ENCODE measurements around the gene ZNF581.

The ZNF581 gene, protein sequence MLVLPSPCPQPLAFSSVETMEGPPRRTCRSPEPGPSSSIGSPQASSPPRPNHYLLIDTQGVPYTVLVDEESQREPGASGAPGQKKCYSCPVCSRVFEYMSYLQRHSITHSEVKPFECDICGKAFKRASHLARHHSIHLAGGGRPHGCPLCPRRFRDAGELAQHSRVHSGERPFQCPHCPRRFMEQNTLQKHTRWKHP

DNA sequence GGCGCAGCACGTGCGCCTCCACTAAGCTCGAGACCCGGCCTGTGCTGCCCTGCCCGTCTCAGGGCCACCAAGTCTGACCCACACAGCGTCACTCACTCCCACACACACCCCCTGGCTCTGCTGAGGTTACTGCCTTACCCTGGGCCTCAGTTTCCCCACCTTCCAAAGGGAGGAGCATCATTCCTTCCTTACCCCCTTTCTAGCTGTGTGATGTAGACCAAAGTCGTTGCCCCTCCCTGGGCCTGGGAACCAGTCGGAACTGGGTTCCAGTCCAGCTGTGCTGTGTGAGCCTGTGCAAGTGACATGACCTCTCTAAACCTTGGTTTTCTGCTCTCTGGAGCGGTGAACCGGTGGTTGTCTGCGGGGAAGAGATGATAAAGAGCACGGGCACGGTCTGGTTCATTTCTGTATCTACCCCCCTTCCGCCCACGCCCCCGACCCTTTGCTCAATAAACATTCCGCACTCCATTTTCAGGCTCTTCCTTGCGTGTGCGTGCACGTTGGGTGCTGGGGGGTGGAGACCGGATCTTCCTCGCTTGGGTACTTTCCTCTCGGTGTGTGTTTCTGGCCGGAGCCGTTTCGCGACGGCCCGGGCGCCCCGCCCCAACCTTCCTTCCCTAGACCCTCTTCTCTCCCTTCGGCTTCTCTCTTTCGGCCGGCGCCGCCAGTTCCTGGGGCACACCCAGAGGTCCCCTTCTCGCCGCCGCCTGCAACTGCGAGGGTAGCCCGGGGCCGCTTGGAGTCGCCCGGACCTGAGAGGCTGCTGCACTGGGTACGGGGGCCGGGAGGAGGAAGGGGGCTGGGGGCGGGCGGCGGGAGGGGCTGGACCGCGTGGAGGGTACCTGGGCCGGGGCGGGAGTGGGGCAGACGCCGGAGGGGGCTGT is at the start of gene ZNF581:
Gene ZNF581 (plus strand): TSS at position 647 of the 884 bp plus-strand sequence. CDS start 923 bp downstream, outside the sequence.
- DNase-seq = peak; percentile 86

DNA sequence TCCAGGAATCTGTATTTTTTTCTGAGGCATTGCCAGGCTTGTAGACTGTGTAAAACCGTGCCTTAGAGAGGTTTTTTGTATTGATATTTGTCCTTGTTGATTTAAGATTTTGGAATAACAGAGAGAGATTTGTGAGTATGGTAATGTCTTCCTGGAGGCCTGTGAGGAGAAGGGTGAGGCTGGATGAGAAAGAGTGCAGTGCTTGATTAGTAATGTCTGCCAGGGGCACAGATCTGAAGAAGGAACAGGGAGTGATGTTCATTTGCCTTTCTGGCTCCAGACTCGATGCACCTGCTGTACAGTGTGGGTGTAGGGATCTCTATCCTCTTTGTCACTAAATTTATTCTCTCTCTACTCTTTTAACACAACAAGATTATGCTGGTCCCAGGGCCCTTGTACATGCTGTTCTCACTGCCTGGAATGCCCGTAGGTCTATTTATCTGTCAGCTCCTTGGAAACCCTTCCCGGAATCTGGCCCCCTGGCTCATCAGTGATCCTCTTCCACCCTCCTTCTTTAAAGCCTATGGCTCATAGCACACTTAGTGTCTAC is 48.4 kb upstream of the ZNF581 start:
- no peak for DNase-seq

DNA sequence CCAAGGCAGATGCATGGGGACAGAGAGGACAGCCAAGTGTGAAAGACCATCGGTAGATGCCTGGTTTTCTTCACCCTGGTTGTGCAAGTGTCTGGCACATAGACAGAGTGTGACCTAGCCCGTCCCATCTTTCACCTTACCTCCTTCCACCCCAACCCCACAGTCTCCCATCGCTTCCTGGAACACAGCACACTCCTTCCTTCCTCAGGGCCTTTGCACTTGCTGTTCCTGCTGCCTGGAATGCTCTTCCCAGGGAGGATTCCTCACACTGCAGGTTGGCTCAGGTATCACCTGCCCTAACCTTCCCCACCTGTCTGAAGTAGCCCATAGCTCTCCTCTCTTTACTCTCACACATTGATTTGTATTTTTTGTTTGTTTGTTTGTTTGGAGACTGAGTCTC is 47.1 kb upstream of the ZNF581 start:
- DNase-seq = no peak

DNA sequence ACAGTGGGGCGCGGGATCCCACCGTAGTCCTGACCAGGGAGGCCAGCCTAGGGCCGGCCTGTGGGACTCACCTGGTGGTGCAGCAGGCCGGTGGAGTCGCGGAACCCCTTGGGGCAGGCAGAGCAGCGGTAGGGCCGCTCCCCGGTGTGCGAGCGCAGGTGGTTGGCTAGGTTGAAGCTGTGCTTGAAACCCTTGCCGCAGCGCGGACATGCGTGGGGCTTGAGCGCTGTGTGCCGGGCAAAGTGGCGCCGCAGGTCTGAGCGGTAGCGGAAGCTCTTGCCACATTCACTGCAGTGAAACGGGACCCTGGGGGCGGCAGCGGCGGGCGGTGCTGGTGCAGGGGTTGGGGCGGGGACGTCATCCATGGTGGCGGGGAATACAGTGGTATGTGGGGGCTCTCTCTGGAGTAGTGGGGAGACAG is 45.9 kb upstream of the ZNF581 start:
- DNase-seq = no peak

DNA sequence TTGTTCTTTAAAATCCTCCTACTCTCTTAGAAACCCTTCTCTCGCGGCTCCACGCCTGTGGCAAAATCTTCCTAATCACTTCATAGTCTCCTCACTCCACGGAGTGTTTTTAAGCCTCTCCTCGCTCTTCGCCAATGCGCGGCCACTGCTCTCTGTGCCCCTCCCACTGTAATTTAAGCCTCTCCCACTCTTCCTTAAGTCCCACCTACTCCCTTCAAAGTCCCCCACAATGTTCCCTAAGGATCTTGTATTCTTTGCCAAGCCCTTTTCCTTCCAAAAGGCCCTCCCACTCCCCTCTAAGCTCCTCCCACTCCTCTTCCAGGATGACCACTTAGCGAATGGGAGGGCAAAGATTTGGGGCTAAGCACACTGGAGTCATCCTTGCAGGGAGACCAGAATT is 45.4 kb upstream of the ZNF581 start:
- DNase-seq = no peak

DNA sequence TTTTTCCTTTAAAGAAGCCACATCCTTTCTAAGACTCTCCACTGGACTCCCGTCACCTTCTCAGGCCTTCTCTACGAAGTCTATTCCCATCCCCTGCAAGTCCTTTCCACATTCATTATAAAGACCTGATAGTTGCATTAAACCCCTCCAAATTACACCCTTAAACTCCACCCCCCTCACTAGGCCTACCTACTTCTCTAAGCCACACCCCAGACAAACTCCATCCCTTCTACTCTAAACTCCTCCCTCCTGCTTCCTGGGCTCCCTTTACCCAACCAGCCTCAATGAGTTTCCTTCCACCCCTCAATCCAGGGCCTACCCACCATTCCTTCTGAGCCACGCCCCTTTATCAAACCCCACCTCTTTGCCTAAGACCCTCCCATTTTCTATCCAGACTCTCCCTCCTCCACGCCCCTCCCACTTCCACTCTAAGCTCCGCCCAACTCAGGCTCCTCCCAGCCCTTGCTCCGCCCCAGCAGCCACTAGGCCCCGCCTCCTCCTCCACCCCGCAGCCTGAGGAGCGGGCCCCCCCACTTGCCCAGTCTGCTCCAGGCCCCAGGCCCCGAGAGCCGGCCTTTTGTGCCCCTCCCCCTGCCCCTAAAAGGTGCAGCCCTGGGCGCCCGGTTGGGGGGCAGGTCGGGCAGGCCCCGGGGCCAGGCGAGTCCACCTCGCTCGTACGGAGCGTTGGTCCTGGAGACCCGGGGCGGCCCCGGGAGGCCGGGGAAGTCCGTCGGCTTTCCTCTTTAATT is 44.6 kb upstream of the ZNF581 start:
- DNase-seq = peak; percentile 98

DNA sequence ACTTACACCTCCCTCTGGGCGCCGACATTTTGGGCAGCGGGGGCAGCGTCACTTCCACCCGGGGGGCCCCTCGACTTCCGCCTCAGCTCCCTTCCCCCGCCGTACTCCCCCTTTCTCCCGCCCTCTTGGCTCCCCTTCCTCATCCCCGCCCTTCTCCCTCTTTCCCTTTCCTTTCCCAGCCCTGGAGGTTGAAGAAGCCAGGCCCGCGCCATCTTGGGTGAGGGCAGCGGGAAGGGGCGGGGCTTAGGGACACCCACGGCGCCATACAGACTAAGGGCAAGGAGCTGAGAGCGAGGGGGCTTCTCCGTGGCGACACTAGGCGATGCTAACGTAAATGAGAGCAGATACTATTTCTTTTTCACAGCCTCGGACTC is 44.0 kb upstream of the ZNF581 start, which contains the start of gene FIZ1:
Gene FIZ1 (minus strand): TSS at position 50 of the 374 bp plus-strand sequence. CDS start 1,652 bp downstream, outside the sequence.
- peak; percentile 100 for DNase-seq

DNA sequence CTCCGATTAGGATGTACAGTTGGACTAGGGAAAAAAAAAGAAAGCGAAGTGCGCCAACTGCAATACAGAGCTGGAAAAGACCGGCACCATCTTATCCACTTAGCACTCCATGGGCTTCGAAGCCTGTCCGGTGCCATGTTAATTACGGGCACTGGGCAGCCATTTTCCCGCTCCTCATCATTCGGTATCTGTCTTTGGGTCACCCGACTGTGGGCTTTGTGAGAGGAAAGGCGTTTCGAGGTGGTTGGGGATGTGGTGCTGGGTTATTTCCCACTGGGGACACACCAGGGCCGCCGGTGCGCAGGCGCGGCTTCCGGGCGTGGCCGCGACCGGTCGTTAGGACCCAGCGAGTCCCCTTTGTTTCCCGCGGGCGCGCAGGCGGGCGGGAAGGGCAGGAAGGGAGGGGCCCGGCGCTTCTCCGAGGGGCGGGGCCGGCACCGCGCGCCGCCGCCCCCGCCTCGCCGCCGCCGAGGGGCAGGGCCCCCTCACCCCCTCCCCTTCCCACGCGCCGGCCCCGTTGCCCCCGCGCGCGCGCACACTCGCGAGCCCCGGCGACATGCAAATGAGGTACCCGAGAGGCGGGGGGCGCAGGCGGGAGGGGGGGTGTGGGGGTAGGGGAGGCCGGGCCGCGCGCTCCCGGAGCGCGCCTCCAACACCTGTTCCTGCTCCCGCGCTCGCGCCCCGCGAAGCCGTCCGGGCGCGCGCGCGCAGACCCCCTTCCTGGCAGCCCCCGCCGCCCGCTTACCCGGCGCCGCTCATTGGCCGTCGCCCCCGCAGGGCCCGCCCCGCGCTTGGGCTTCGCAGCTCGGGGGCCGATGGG is 43.4 kb upstream of the ZNF581 start, which contains the start of gene ZNF524:
Gene ZNF524 (plus strand): TSS at position 447 of the 820 bp plus-strand sequence. CDS start 1,825 bp downstream, outside the sequence.
- DNase-seq = peak; percentile 94

DNA sequence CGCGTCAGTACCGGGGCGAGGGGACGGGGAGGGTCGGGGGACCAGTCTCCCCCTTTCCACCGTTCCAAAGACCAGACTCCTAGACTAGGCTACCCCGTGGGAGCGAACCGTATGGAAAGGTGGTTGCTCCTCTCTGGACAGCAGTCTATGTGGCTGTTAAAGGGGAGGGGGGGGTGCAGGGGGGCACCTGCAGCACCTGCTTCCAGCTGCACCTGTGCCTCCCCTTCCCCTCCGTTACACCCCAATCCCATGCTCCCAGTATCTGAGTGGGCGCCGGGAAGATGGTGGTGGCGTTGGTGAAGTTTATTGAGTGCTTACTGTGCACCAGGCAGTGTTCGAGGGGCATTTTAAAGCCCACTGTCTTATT is 42.8 kb upstream of the ZNF581 start:
- DNase-seq = no peak

DNA sequence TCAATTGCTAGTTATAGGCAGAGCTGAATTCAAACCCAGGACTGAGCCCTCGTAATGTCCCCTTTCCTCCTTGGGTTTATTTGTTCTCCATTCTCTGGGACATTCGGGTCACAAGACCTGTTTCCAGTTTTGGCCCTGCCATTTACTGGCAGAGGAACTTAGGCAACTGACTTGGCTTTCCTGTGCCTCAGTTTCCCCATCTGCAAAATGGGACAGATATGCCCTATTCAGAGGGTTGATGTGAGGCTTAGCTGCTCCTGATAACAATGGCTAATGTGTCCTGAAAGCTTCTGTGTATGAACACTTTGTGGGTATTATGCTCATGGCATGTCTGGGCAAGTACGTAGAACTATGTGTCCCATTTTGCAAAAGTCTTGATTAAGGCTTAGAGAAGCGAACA is 42.4 kb upstream of the ZNF581 start:
- DNase-seq = no peak

DNA sequence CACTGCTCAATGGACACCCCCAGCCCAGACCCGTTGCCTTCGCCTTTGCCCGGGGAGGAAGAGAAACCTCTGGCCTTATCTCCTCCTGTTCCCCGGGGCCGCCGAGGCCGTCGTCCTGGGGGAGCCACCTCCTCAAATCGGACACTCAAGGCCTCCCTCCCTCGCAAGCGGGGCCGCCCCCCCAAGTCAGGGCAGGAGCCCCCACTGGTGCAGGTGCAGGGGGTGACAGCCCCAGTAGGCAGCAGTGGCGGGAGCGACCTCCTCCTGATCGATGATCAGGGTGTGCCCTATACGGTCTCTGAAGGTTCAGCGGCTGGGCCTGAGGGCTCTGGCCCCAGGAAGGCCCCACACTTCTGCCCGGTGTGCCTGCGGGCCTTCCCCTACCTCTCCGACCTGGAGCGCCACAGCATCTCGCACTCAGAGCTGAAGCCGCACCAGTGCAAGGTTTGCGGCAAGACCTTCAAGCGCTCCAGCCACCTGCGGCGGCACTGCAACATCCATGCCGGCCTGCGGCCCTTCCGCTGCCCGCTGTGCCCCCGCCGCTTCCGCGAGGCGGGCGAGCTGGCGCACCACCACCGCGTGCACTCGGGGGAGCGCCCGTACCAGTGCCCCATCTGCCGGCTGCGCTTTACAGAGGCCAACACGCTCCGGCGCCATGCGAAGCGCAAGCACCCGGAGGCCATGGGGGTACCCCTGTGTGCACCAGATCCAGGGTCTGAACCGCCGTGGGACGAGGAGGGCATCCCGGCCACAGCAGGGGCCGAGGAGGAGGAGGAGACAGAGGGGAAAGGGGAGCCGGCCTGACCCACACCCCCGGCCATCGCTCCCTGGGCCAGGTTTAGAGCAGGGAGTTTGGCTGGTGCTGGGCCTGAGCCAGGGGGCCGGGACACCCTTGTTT is 41.1 kb upstream of the ZNF581 start:
- DNase-seq = no peak

DNA sequence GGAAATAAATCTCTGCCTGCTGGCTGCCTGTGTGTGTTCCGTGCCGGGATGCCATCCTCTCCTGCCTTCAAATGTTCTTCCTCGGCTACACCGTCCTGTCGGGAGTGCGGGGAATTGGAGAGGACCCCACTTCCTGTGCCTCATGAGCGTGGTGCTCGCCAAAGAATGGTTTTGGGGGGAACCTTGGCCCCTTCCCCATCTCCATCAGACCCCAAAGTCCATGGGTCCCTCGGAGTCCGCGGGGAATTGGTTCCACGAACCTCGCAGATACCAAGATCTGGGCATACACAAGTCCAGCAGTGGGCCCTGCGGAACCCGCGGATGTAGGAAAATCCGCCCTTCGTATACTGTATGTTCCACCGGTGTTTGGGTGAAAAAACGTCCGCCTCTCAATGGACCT is 40.3 kb upstream of the ZNF581 start:
- no peak for DNase-seq

DNA sequence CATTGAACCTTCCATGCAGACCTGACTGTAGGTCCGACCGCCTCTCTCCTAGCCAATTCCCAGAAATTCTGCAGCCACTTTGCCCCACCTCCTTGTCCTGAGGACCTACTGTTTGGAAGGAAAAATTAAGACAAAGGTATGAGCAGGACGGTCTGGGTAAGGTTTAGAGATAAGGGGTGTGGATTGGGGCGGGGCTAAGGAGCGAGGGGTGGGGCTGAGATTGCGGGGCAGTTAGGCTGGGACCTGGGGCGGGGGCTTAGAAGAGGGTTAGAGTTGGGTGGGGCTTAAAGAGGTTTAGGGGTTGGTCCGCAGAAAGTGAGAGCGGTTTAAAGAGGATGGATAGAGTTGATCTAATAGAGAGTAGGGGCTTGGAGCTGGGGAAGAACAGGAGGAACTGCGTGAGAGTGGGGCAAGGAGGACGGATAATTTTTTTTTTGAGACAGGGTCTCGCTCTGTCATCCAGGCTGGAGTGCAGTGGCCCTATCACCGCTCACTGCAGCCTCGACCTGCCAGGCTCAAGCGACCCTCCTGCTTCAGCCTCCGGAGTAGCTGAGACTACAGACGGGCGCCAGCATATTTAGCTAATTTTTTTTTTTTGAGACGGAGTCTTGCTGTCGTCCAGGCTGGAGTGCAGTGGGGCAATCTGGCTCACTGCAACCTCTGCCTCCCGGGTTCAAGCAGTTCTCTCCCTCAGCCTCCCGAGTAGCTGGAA is 39.7 kb upstream of the ZNF581 start:
- no peak for DNase-seq

DNA sequence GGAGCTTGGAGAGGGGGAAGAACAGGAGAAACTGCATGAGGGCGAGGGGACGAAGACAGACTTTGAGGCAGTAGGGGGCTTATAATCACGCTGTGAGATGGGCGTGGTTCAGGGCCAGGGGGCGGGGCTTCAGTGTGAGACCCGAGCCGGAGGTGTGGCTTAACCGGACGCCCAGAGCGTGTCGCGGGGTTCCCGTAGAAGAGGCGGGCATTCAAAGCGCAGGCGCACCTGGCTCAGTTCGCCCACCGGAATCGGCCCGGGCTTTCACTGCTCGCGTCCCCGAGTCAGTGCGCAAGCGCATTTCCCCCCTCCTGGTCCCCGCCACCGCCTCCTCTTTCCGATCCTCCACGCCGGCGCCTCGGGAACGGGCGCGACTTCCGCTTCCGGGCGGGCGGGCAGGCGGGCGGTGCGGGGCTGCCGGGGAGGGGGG is 38.2 kb upstream of the ZNF581 start:
- peak; percentile 99 for DNase-seq

DNA sequence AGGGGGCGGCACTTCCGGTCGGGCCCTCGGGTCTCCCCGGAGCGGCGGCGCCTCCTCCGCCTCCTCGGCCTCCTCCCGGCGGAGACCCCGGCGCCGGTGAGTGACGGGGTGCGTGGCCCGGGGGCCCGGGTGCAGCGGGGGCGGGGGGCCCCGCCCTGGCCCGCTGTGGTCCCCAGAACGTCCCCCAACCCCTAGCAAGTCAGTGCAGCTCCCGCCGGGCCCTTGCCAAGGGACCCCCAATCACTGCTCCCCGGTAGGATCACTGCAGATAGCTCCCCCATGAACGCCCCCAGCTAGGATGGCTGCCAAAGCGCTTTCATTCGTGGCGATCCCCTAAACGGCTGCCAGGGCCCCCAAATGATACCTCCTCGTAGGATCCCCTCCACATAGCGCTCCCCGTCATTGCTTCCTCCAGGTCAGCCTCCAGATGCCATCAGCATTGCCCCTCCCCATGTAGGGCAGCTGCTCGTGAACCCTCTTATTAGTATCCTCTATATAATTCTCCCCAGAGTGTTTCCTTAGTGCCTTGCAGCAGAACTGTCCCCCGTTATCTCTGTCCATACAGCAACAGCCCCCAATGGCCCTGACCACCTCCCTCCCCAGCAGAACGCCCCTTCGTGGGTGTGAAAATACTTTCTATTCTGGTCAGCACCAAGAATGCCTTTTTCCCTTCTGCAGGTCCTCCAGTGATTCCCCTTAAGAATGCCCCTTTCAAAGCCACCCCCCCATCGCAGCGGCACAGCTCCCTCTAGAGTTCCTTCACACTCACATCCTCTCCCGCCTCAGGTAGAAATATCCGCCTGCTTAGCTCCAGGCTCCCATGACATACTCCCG is 37.6 kb upstream of the ZNF581 start, which contains the start of gene ZNF865:
Gene ZNF865 (plus strand): TSS at position 11 of the 834 bp plus-strand sequence. CDS start 7,972 bp downstream, outside the sequence.
- DNase-seq = peak; percentile 93

DNA sequence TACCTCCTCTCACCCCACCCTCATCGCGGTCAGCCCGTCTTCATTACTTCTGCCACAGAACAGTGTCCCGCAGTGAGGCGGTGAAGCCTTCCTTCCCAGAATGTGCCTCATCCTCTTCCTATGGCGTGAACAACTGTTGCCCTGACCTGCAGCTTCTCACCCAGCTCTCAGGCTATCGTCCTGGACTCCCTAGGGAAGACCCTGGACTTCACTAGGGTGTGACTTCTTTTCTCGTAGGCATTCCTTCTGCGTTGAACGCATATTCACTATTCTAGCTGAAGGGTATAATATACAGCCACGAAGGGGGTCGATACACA is 37.0 kb upstream of the ZNF581 start:
- DNase-seq = no peak

DNA sequence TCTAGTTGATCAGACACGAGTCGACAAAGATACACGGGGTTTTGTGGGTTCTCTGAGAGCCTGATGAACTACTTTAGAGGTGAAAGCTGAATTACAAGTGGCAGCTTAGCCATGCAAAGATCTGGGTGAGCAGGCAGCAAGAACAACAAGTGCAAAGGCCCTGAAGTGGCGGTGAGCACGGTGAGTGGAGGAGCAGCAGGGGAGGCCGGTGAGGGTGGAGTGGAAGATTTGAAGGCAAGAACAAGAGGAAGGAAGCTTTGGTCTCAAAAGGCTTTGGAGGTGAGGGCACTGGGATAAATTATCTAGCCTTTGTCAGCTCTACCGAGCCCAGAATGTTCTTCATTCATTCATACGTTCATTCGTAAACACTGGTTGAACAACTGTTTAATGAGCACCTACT is 36.6 kb upstream of the ZNF581 start:
- no peak for DNase-seq

DNA sequence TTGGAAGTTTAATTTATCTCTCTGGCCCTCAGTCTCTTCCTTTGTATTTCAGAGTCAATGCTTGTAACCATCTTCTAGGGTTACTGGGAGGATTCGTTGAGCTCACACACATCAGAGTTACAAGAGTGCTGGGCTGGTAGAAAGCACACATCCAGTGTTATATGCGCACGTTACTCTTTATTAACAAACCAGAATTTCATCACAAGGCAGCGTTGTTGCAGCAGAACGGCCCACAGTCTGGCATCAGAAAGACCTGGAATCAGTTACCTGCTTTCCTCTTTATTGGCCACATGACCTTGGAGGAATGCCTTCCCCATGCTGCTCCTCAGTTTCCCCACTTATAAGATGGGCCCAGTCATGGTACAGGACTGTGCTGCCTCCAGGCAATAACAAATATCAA is 34.1 kb upstream of the ZNF581 start:
- DNase-seq = no peak

DNA sequence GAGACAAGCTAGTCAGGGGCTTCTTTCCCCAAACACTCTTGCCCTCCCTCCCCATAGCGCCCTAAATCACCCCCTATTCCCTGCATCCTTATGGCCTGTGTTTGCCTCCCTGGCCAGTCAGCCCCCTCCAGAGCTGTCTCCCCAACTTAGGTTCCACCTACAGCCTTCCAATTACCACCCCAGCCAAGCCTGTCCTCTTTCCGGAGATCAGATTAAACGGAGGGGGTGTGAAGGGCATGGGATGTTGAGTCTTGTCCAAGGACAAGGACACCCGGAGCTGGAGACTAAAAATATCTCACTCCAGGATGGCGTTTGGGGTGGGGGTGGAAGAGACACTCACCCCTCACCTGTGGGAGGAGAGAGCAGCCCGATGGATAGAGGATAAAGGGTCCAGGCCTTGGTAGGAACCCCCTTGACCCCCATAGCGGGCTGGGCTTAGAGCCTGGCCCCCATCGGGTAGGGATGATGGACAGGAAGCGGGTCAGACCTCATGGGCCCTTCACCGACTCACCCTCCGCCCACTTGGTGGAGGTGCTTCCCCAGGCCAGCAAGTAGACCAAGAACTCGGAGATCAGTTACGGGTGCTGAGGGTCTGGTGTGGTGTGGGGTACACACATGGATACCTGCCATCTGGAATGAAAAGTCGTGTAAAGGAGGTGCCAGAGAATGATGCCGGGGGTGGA is 32.0 kb upstream of the ZNF581 start:
- DNase-seq = no peak

Data from eye (tissue), 1 donor.